Measurements from ENCODE around the gene ARHGAP4. TPM values are rescaled to one million over a fixed set of nuclear protein-coding genes. Genes with fewer than 3 reads are reported as not detected.
A peak's percentile ranks its signal among the peaks of the same experiment; 100 is the strongest.

ARHGAP4 gene
- total and polyA plus RNA-seq, 10 of the 15 experiments (the other 5 are each of a cell fraction or from before 2014, with no cell fraction given): 0.71 to 120 (median 44.3) TPM

- Histone ChIP-seq H3K79me2 (ENCODE audit: control insufficient read depth, insufficient read depth, low read length) (no peaks in the 10 kb centered on the region), H3K9ac (ENCODE audit: control insufficient read depth, insufficient read depth, low read length) (no peak overlapping the region), H3K4me1 (ENCODE audit: control insufficient read depth, insufficient read depth, low read length) (no peaks in the 10 kb centered on the region), H3K36me3 (ENCODE audit: control insufficient read depth in 2 of 2, insufficient read depth in 2 of 2, low read length in 1 of 2) (no peaks in the 10 kb centered on the region; a peak in 2 of 4 replicates), H3K27me3 (replicated peaks in 1 of 2; ENCODE audit: control insufficient read depth in 2 of 2, insufficient read depth in 2 of 2, low read length in 1 of 2) (no peaks in the 10 kb centered on the region), H3K9me3 (replicated peaks; ENCODE audit: control insufficient read depth, insufficient read depth, low read length) (no peaks in the 10 kb centered on the region), H2AFZ (ENCODE audit: control insufficient read depth, low read depth, low read length) (no peak overlapping the region), H3K4me3 (no peak overlapping the region), H3K4me2 (ENCODE audit: control insufficient read depth, insufficient read depth) (no peak overlapping the region), H4K20me1 (ENCODE audit: control insufficient read depth, insufficient read depth) (no peaks in the 10 kb centered on the region), H3K27ac (ENCODE audit: control insufficient read depth, insufficient read depth) (no peak overlapping the region)
- 81% methylated on average over 22 of the region's 37 CpGs for WGBS (ENCODE audit: insufficient coverage, insufficient replicate concordance, low lambda C conversion rate, missing lambda C conversion rate)
- ChIA-PET RAD21 (ENCODE audit: unreplicated experiment) (interaction anchor here (0.9 to 1.0 kb wide), 3 partner anchors 14 to 16 kb away, joined by 3 read pairs; no protein-coding TSS in a partner anchor), SMC1A (ENCODE audit: uncharacterized antibody, unreplicated experiment) (interaction anchor here (1.0 kb wide), 1 partner anchor 15 kb away, joined by 3 read pairs; no protein-coding TSS in a partner anchor), CTCF (interaction anchor here (1.3 to 1.7 kb wide), 2 partner anchors 13 to 38 kb away, joined by 3 to 6 read pairs; no protein-coding TSS in a partner anchor), POLR2A (interaction anchor here (0.5 to 1.1 kb wide), 3 partner anchors 9 to 787 kb away, joined by 3 to 6 read pairs (median 6); no protein-coding TSS in a partner anchor)
- TF ChIP-seq GATAD2B (conservative IDR thresholded peaks at IDR 0.05; ENCODE audit: low read depth) (no peak), HDGF (IDR thresholded peaks at IDR 0.05) (0 out of 2 replicates have a peak, but pooled peaks have one; percentile 35), ZNF687 (IDR thresholded peaks at IDR 0.05) (0 out of 2 replicates have a peak, but pooled peaks have one; percentile 28)
- ATAC-seq (peak; percentile 87), FAIRE-seq (no peak), DNase-seq (ENCODE audit: low read depth, low spot score) (no peak)
- intact Hi-C loops (cut with micrococcal nuclease; ENCODE audit: unreplicated experiment): no loop called here
- in situ Hi-C loops (cut with MboI): no loop called here
- no TSS peak for BruUV-seq (replicated peaks)
Observed at GRCh38 chrX:153909024-153909979, 16.8 kb downstream of the ARHGAP4 start.

Data from GM12878 (cell line).